Transverse colon (tissue), 4 donors: ENCODE results near the gene BICD1.

ENCODE experiments used
- CTCF ChIP-seq, 5 experiments: fragments of 200-600 bp in 3 of 5; fragments of 450-650 bp in 2 of 5; sonication (generic) in 3 of 5; IDR thresholded peaks; 1 replicate in 2 of 5; 2 replicates in 3 of 5; pipeline ENCODE4 v1.5.1; 2016 to 2017; ENCODE audit warnings: antibody characterized with exemption in 5 of 5, inconsistent platforms in 3 of 5, mild to moderate bottlenecking in 2 of 5, moderate library complexity in 1 of 5
- POLR2A ChIP-seq: fragments of 450-650 bp; IDR thresholded peaks from one replicate; pipeline ENCODE4 v1.6.1; 2016; ENCODE audit warnings: antibody characterized with exemption, mild to moderate bottlenecking, moderate library complexity
- POLR2AphosphoS5 ChIP-seq, 3 donors: sonication (generic); formaldehyde crosslinking; IDR thresholded peaks; one replicate each; pipeline ENCODE4 v1.6.1; 2016; ENCODE audit warnings: antibody characterized with exemption in 3 of 3

GRCh38 chr12:32145096-32145495 is 38.4 kb downstream of the BICD1 start:
- TF ChIP-seq CTCF (IDR thresholded peaks at IDR 0.05) (no peak), POLR2A (no peak), POLR2AphosphoS5 (IDR thresholded peaks at IDR 0.05) (no peak)
